NT2/D1 (cell line): ENCODE data around the gene ANKFN1.

Experiments used
- YY1 ChIP-seq: IDR thresholded peaks from 2 replicates; pipeline ENCODE4 v1.6.1; 2011; ENCODE audit not compliant: insufficient read length, insufficient read depth
- ZNF274 ChIP-seq: IDR thresholded peaks from 2 replicates; pipeline ENCODE4 v1.6.1; 2011; ENCODE audit warnings: mild to moderate bottlenecking, low read depth, low read length

DNA sequence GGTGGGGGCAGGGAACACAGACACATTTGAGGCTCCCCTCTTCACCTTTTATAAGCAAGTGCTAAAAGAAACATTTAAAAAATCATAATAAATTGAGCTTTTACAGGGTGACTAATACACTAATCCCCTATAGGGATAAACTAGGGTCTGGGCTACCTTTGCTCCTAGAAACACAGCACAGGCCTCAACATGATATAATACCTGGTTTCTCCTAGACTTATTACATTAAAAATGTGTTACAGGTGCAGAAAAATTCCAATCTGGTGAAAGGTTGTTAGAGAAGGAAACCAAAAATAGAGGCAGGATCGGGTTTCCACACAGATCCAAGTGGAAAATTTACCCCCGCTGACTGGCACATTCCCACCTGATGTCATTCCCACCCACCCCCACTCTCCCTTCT is 315.6 kb downstream of the ANKFN1 start:
- TF ChIP-seq YY1, result no peak
- TF ChIP-seq ZNF274, result no peak
